Bone marrow (tissue), 2 donors: Measurements from ENCODE around the gene ARHGEF16.

Experiments
- DNase-seq, 2 donors: peaks; one replicate each; lab custom pipeline; 2025; lab: John Stamatoyannopoulos, UW

ARHGEF16 gene

DNA sequence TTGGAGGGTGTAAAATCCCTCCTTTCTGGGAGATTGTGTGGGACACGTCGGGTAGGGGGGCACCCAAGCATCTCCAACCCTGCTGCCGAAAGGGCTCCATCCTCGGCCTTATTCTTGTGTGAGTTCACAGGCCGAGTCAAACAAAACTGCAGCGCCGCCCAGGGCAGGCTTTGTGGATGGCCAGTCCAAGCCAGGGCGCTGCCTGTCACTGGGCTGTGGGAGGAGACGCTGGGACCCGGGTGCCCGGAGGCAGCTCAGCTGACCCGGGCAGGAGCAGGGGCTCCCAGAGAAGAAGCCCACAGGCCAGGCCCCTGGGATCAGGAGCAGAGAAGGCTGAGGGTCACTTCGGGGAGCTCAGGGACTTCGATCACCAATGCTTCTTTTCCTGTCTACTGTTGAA is 31.8 kb upstream of the ARHGEF16 start:
- no peak for DNase-seq

DNA sequence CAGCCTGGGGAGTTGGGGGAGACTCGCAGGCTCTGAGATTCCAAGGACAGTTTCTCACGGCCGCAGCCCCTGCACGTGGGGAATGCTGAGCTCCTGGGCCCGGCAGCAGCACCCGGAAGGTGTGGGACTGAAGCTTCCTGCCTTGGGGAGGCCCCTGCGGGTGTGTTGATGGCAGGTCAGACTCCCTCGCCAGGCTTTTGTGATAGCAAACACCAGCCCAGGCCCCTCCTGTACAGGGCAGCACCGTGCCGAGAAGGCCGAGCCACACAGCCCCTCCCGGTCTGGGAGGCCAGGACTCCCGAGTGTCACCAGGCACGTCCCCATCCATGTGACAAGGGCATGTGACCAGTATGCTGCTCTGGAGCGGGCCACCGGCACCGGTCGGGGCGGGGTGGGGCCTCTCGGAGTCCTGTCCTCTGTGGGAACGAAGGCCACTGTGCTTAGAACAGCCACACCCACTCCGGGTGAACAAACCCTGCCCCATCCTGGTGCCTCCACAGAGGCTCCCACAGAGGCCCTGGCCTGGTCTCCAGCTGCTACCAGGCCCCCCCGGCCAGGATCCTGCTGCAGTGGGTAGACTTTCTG is 31.1 kb upstream of the ARHGEF16 start:
- no peak for DNase-seq

DNA sequence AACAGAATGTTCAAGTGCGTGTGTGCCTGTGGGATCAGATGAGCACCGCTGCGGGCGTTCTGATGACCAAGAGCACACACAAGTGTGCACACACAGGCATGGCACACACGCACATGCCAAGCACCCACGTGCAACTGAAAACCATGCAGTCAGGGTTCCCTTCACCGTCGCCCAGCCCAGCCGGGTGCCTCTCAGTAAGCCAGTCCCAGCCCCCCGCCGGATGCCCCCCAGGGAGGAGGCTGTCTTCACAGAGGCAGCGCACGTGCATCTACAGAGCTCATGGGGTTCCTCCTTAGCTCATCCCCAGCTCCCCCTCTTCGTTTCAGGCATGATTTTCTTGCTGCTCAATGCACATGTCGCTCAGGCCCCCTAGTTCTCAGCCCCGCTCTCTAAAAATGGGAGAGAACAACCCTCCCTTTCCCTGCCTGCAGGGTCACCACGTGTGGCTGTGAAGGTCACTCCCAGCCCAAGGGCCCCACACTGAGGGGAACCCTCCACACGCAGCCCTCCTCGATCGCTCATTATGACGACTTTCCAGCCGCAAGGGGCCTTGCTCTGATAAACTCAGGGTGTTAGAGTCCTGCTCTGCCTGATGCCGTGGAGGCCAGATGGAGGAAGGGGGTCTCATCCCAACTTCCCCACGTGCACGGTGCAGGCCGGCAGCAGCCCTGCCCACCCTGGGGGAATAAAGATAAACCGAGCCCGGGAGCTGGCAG is 30.4 kb upstream of the ARHGEF16 start:
- no peak for DNase-seq

DNA sequence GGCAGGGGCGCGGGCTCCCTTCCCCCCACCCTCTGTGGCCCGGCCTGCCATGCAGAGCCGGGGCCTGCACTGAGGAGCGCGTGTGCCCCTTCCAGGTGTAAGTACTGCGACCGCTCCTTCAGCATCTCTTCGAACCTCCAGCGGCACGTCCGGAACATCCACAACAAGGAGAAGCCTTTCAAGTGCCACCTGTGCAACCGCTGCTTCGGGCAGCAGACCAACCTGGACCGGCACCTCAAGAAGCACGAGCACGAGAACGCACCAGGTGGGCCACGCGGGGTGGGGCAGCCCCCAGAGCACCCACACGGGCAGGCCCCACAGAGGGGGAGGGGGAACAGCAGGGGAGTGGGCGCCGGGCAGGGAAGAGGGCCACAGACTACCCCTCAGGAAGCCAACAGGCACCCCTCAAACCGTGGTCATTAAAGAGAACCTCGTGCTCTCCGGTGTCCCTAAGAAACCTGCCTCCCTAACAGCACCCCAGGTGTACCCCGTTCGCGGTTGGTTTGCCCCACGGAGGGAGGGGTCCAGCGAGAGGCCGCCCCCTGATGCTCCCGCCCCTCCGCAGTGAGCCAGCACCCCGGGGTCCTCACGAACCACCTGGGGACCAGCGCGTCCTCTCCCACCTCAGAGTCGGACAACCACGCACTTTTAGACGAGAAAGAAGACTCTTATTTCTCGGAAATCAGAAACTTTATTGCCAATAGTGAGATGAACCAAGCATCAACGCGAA is 28.8 kb upstream of the ARHGEF16 start:
- no peak for DNase-seq

DNA sequence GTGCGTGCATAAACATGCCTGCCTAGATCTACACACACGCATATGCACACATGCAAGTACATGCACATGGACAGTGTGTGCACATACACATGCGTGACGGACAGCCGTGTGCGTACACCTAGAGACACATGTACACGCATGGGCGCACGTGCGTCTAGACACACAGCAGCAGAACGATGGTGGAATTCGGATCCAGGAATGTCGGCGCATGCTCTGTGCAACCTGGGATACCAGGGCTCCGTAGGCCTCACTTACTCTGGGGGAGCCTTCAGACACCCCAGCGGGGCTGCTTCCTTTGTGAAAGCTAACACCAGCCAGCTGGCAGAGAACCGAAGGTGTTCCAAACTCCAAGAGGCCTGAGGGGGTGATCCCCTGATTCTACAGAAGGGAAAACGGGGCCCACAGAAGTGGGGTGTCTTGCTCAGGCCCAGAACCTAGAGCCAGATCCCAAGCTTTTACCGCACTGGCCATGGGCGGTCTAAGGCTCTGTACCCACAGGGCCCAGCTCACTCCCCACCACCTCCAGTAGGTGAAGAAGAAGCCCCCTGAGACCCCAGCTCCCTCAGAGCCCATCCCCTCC is 27.4 kb upstream of the ARHGEF16 start:
- no peak for DNase-seq

DNA sequence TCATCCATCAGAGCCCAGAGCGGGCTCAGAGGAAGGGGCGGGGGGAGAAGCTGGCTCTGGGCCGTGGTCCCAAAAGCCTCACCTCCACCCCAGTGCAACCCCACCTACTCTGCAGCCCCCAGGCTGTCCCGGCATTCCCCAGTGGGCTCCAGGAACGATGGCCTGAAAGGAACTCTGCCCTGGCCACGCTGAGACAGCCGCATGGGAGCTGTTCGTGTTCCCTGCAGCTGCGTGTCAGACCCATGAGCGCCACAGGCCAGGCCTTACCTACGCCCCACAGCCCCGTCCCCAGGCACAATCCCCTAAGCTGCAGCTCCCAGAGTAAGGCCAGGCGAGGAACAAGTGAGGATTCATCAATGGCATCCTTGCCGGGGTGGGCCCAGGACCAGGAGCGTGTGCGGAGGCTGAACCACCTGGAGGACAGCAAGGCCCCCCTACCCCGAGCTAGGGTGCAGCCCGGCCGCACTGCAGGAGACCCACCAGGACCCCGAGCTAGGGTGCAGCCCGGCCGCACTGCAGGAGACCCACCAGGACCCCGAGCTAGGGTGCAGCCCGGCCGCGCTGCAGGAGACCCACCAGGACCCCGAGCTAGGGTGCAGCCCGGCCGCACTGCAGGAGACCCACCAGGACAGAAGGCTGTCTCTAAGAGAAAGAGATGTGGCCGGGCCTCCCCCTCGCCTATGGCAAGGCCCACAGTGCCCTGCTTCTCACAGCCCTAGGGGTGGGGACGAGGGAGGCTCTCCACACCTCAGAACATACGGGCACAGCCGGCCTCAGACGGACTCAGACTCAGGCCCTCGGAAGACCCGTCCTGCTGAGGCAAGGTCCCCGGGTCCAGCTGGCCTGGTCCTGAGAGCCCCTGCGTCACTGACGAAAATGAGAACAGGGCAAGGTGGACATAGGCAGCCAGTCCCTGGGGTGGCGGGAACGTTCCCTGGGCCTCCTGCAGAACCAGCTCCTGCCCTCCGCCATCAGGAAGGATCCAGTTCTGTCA is 26.5 kb upstream of the ARHGEF16 start:
- DNase-seq = no peak

DNA sequence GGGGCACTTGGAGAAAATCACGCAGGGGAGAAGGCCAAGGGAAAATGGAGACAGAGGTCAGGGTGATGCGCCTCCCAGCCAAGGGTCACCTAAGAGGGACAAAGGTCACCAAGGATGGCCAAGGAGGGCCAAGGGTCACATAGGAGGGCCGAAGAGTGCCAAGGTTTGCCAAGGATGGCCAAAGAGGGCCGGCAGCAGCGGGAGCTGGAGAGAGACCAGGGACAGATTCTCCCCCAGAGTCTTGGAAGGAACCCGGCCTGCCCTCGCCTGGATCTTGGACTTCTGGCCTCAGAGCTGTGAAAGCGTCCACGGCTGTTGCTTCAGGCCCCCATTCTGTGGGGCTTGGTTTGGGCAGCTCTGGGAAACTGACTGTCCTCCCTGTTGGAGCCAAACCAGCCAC is 25.6 kb upstream of the ARHGEF16 start:
- no peak for DNase-seq

DNA sequence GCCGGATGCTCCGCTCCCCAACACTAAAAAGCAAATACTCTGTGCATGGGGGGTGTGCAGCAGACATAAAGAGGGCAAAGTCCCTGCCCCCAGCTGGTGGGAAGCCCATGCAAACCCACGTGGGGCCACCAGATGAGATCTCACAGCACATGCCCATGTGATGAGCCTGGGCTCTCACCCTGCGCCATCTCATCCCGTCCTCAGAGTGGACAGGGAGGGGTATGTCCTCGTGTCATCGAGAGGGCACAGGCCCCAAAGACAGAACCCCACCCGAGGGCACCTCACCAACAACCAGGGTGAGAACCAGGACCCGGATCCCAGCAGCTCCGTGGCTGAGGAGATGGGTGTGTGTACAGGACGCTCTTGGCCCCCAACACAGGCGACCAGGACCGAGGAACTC is 25.1 kb upstream of the ARHGEF16 start:
- DNase-seq = no peak

DNA sequence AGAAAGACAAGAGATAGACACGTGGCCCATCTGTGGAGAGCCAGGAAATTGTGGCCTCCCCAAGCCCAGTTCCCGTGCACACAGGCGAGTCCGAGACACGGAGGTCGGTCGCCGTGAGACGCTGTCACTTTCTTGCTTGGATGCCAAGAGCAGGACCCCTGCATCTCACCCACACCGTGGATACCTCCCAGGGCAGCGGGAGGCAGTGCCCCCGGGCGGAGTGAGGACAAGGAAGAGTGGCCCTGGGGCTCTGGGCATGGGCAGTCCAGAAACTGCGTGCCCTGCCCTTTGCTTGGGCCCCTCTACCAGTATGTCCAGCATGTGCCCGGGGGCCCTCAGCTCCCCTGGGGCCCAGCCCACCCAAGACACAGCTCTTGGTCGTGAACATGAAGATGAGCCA is 24.7 kb upstream of the ARHGEF16 start:
- DNase-seq = no peak

DNA sequence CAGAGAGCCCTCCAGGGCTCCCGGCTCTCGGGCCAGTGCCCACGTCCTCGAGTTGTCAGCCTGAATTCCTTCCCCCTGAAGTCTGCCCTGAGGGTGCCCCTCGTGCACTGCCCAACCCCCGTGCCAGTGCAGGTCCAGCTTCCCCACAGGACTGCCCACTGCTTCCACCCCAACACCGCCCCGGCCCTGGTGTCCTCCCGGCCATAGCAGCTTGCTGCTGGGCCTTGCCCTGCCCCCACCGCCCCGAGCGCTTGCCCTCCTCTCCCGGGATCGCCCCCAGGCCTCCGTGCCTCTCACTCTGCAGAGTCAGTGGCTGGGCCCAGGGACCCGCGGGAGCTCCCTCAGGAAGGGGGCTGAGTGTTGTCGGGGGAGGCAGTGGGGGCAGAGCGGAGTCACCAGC is 24.1 kb upstream of the ARHGEF16 start:
- no peak for DNase-seq

DNA sequence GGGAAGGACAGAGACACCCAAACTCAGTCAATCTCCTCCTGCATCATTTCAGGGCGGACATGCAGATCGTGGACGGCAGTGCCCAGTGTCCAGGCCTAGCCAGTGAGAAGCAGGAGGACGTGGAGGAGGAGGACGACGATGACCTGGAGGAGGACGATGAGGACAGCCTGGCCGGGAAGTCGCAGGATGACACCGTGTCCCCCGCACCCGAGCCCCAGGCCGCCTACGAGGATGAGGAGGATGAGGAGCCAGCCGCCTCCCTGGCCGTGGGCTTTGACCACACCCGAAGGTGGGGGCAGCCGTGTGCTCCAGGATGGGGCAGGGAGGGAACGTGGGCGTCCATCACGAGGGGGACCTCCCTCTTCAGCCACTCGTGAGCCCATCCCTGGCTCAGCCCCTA is 23.6 kb upstream of the ARHGEF16 start:
- DNase-seq = no peak

DNA sequence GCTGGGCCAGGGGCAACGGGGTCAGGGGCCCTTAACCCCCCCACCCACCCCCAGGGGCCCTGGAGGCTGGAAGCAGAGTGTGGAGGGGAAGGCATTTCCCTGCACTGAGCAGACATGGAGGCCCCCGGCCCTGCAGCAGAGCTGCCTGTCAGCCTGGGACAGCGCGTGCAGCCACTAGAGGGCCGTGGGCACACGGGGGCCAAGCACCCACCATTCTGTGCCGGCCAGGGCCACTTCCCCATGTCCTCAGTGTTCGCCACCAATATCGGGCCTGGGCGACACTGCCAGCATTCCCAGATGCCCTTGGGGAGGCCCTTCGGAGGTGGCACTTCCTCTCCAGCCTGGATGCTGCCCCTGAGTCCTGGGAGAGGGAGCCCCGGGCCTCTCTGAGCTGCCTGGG is 23.2 kb upstream of the ARHGEF16 start:
- DNase-seq = no peak

DNA sequence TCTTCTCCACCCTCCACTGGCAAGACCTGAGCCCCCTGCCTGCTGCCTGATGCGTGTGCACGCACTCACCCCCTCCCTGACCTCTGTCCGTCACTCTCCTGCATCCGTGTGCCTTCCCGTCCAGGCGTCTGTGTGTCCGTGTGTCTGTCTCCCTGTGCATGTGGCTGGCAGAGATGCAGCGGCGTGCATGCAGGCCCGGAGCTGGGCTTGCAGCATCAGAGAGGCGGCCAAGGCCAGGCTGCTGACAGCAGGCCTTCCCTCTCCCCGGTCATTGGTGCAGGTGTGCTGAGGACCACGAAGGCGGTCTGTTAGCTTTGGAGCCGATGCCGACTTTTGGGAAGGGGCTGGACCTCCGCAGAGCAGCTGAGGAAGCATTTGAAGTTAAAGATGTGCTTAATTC is 22.8 kb upstream of the ARHGEF16 start:
- no peak for DNase-seq

DNA sequence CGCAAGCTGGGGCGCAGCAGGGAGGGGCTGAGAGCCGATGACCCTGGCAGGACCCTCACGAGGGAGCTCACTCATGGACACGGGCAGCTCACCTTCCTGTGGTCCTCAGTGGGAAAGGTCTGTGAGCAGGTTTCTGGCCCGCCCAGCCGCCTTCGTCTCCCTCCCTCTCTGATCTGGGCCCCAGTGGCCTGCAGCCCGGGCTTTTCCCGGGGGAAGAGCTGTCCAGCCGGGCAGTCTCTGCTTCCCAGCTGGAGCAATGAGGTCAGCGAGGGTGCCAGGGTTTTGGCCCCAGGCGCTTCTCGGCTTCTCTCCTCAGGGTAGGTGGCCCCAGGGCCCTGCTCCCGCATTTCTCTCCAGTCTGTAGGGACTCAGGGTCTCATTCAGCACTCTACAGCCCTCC is 22.2 kb upstream of the ARHGEF16 start:
- no peak for DNase-seq

DNA sequence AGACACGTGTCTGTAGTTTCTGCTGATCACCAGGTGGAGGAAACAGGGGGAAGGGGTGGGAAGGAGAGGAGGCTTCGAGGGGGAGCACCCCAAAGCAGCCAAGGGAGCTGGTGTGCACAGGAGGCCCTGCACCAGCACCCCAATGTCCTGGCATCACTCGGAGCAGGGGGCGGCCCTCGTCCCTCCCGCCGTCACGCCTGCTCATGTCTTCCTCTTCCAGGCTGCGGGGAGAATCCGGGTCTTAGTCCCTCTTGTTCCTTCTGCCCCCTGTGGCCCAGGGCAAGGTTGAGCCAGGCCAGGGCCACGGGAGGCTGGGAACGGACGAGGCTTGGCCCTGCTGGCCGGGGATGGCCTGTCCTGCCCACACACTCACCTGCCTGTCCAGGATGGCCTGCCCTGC is 21.4 kb upstream of the ARHGEF16 start:
- no peak for DNase-seq

DNA sequence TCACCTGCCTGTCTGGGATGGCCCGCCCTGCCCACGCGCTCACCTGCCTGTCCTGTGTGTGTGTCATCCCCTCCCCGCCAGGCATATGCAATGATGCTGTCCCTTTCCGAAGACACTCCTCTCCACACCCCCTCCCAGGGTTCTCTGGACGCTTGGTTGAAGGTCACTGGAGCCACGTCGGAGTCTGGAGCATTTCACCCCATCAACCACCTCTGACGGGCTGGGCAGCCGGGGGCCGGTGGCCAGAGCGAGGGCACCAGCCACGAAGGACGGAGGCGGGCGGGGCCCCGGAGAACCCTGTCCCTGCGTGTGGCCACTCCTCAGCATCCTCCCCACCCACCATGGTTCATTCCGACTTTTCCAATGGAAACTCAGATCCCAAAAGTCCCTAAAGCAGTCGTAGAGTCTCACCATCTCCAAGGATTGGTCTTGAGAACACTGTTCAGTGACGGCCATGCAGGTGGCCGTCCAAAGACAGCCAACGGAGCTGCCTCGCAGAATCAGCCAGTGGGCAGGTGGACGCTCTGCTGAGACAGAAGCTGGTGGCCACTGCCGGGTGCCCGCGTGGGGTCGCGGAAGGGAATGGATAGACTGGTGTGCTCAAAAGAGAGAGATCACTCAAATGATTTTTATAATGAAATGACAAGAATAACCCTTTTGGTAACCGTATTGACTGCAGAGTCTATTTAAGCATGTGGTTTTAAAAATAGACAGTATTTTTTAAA is 20.7 kb upstream of the ARHGEF16 start:
- no peak for DNase-seq

DNA sequence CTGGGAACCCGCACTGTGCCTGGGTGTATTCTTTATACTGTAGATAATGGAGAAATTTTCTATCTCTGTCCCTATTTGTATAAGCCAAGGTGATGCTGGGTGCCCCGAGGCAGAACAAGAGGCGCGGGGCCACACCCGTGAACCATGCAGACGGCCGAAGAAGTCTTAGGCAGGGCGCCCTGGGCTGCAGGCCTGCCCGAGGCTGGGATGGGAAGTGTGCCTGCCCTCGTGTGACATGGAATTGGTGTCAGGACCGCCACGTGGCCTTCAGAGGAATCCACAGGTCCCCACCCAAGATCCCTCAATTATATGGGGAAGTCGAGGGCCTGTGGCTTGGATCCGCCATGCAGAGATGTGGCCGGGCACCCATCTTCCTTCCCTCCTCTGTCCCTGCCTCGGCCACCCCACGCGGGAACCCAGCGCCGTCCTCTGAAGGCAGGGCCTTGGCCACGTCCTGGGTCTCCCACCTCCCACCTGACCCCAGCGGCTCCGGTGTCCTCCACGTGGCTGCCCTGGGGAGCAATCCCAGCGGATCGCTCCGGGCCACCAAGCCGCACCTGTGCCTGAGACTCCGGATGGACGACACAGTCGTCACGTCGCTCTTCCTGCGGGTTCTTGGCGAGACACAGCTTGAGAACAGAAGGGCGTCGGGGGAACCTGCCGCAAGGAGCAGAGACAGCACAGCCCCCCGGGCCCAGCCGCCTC is 19.9 kb upstream of the ARHGEF16 start:
- DNase-seq = no peak

DNA sequence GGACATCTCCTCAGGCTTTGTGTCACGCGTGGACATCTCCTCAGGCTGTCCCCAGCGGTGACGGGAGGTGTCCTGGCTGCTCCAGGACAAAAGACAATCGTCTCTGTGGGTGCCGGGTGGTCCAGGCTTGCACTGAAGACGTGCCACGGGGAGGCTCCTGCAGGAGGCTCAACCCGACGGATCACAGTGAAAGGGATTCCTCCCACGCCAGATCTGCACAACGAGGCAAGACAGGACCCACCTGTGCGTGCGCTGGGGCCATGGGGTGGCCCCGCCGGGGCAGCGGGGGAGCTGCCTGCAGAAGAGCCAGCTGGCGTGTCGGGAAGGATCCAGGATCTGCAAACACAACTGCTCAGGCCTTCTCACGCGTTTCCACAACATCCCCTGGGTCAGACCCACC is 18.8 kb upstream of the ARHGEF16 start:
- DNase-seq = no peak

DNA sequence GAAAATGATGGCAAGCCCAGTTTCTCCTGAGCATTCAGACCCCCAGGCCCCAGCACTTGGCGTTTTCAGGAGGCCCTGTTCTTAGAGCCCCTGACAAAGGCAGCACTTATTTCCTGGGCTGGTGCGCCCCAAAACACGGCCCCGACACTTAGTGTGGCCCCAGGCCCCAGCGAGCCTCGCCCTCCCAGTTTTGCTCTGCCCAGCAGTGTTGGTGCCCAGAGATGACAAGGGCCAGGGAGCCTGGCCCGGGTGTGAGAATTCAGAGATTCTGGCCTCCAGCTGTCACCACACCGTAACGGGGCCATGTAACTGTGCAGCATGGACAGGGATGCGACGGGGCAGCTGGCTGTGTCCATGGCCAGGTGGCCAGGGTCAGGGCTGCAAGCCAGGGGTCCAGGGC is 18.0 kb upstream of the ARHGEF16 start:
- no peak for DNase-seq

DNA sequence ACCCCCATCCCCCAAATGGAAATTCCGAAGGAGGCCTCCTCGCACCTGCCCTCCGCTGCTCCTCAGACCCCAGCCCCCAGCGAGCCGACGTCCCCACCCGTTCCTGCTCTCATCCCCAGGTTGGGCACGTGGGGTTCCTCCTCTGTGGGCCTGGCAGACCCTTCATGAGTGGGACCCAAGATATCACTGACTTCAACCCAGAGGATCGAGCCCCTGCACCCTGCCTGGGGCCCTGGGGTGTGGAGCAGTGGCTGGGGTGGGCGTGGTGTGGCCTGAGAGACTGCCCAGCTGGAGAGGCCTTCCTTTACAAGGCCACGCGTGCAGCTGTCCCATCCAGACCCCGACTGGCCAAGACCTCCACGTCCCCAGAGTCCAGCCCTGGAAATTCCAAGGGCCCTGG is 17.6 kb upstream of the ARHGEF16 start:
- no peak for DNase-seq
